PC-3 (cell line): ENCODE measurements around the gene ABCF3. TPM values are rescaled to one million over a fixed set of nuclear protein-coding genes. Genes with fewer than 3 reads are reported as not detected.
A peak's percentile ranks its signal among the peaks of the same experiment; 100 is the strongest.

Experiments used
- ATAC-seq: fragments of 200-7000 bp; cut with Tn5 transposase; 2 replicates; pipeline ENCODE4 v1.9.1; 2020; ENCODE audit warnings: mild to moderate bottlenecking, moderate library complexity
- BruUV-seq: library from RNA; stranded (reverse); fragments of 400-500 nt; replicated peaks from 2 replicates; lab custom pipeline; 2021; lab: Mats Ljungman, UMichigan
- CTCF ChIA-PET: fragments of 300-600 bp; sonication (Branson Sonifier 250); formaldehyde crosslinking; loops from one replicate; lab custom pipeline; 2022; ENCODE audit warnings: antibody characterized with exemption; lab: Charles Lee
- POLR2A ChIA-PET: fragments of 300-600 bp; sonication (Branson Sonifier 250); formaldehyde crosslinking; loops from one replicate; lab custom pipeline; 2022; ENCODE audit warnings: antibody characterized with exemption; ENCODE audit not compliant: unreplicated experiment; lab: Charles Lee
- DNase-seq: peaks from one replicate; pipeline ENCODE4 v3.0.0-alpha.2; 2015
- H2AFZ ChIP-seq: fragments of 300-600 bp; sonication (generic); 2 replicates; pipeline ENCODE4 v1.6.0; 2016; ENCODE audit warnings: antibody characterized with exemption, low read length
- H3F3A ChIP-seq: fragments of 300-600 bp; sonication (generic); one replicate; pipeline ENCODE4 v1.6.0; 2017; ENCODE audit warnings: antibody characterized with exemption, low read length, control low read depth, mild to moderate bottlenecking; ENCODE audit not compliant: unreplicated experiment
- H3K27ac ChIP-seq: fragments of 300-600 bp; sonication (generic); 2 replicates; pipeline ENCODE4 v1.5.1; 2016; ENCODE audit warnings: mild to moderate bottlenecking, low read length
- H3K27me3 ChIP-seq: fragments of 300-600 bp; sonication (generic); 2 replicates; pipeline ENCODE4 v1.6.1; 2016; ENCODE audit warnings: low read length, mixed read lengths
- H3K36me3 ChIP-seq: fragments of 300-600 bp; sonication (generic); 2 replicates; pipeline ENCODE4 v1.6.1; 2016; ENCODE audit warnings: low read depth, mixed run types, low read length, mixed read lengths
- H3K4me1 ChIP-seq: fragments of 300-600 bp; sonication (generic); 2 replicates; pipeline ENCODE4 v1.5.1; 2016; ENCODE audit warnings: low read length; ENCODE audit not compliant: insufficient read depth
- H3K4me2 ChIP-seq: fragments of 300-600 bp; sonication (generic); 2 replicates; pipeline ENCODE4 v1.6.0; 2016; ENCODE audit warnings: low read length
- H3K4me3 ChIP-seq: fragments of 300-600 bp; sonication (generic); 2 replicates; pipeline ENCODE4 v1.5.1; 2016; ENCODE audit warnings: mild to moderate bottlenecking, low read length, mixed read lengths
- H3K79me2 ChIP-seq: fragments of 300-600 bp; sonication (generic); 2 replicates; pipeline ENCODE4 v1.6.1; 2017; ENCODE audit warnings: low read length, mixed read lengths
- H3K9ac ChIP-seq: fragments of 300-600 bp; sonication (generic); 2 replicates; pipeline ENCODE4 v1.6.0; 2016; ENCODE audit warnings: mild to moderate bottlenecking, low read length
- H3K9me2 ChIP-seq: fragments of 300-600 bp; sonication (generic); replicated peaks from 2 replicates; pipeline ENCODE4 v1.6.1; 2016; ENCODE audit warnings: mixed run types, low read length, mixed read lengths
- H3K9me3 ChIP-seq: fragments of 300-600 bp; sonication (generic); 2 replicates; pipeline ENCODE4 v1.6.1; 2016; ENCODE audit warnings: low read length, mixed read lengths
- H4K20me1 ChIP-seq: fragments of 300-600 bp; sonication (generic); 2 replicates; pipeline ENCODE4 v1.6.1; 2016; ENCODE audit warnings: low read length, mixed read lengths
- EZH2 ChIP-seq: fragments of 300-600 bp; sonication (generic); IDR thresholded peaks from one replicate; pipeline ENCODE4 v1.6.1; 2017; ENCODE audit warnings: antibody characterized with exemption, mild to moderate bottlenecking, low read length; ENCODE audit not compliant: unreplicated experiment
- EZH2phosphoT487 ChIP-seq: fragments of 300-600 bp; sonication (generic); IDR thresholded peaks from 2 replicates; pipeline ENCODE4 v1.6.1; 2018; ENCODE audit warnings: mild to moderate bottlenecking, antibody characterized with exemption, low read length, borderline replicate concordance
- intact Hi-C: fragments of 100-400 bp; cut with micrococcal nuclease; formaldehyde crosslinking; loops from 2 replicates; pipeline ENCODE4 v1.9.0; 2023
- total RNA-seq: library from RNA; depleted of rRNA; stranded (reverse); fragments of >200 nt; gene quantifications from 2 replicates; pipeline ENCODE4 v1.2.3, GENCODE V29; 2014
- TF ChIP-seq, protein P1 (sequence below): fragments of 300-600 bp; sonication (generic); conservative IDR thresholded peaks from 2 replicates; pipeline ENCODE4 v1.5.1; 2017; ENCODE audit warnings: antibody characterized with exemption, low read depth, mild to moderate bottlenecking, low read length

The ABCF3 gene
- total RNA-seq, 1 experiment from 2014 or later: 85.5 TPM

DNA sequence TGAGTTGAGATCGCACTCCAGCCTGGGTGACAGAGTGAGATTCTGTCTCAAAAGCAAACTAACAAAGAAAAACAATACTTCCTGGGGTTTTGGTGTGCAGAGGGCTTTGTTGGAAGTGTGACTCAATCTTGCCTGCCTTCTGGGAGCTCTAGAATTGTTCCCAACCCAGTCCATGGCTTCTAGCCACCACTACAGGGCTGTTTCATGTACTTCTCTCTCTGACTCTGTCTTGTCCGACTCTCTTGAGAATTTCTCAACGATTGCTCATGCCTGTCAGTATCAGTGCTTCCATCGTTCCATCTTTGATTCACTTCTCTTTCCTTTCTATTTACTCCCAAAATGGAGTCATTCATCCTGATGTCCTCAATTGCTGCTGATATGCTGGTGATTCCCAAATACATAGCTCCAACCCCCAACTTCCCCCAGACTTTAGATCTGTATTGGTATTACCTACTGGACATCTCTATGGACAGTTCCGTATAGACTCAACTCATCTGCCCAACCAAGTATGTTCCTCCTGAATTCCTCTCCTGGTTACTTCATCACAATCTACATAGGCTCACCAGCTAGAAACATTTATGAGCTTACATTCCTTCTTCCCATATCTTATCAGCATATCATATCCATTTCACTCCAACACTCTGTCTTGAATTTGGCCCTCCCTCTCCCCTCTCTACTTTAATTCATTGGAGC lies 13.2 kb upstream of the ABCF3 start:
- Histone ChIP-seq H3K9me3 (no peaks in the 10 kb centered on the region), H3K4me2 (no peak overlapping the region), H3K4me3 (no peak overlapping the region), H3K4me1 (peaks cover 55% of the 10 kb centered on the region), H4K20me1 (peaks cover 12% of the 10 kb centered on the region), H3K36me3 (peaks cover 11% of the 10 kb centered on the region), H3K9ac (no peak overlapping the region), H3K79me2 (peaks cover 31% of the 10 kb centered on the region), H3F3A (no peaks in the 10 kb centered on the region), H3K27ac (peak overlapping the region; percentile 23), H3K9me2 (no peaks in the 10 kb centered on the region), H2AFZ (no peak overlapping the region), H3K27me3 (no peaks in the 10 kb centered on the region)
- TF ChIP-seq, protein P1, sequence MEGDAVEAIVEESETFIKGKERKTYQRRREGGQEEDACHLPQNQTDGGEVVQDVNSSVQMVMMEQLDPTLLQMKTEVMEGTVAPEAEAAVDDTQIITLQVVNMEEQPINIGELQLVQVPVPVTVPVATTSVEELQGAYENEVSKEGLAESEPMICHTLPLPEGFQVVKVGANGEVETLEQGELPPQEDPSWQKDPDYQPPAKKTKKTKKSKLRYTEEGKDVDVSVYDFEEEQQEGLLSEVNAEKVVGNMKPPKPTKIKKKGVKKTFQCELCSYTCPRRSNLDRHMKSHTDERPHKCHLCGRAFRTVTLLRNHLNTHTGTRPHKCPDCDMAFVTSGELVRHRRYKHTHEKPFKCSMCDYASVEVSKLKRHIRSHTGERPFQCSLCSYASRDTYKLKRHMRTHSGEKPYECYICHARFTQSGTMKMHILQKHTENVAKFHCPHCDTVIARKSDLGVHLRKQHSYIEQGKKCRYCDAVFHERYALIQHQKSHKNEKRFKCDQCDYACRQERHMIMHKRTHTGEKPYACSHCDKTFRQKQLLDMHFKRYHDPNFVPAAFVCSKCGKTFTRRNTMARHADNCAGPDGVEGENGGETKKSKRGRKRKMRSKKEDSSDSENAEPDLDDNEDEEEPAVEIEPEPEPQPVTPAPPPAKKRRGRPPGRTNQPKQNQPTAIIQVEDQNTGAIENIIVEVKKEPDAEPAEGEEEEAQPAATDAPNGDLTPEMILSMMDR: no peak
- TF ChIP-seq EZH2phosphoT487: no peak
- no peak for TF ChIP-seq EZH2
- intact Hi-C loops: no loop called here
- ATAC-seq (no peak), DNase-seq (no peak)
- POLR2A ChIA-PET: no interaction called here
- CTCF ChIA-PET: no interaction called here
- no TSS peak for BruUV-seq

DNA sequence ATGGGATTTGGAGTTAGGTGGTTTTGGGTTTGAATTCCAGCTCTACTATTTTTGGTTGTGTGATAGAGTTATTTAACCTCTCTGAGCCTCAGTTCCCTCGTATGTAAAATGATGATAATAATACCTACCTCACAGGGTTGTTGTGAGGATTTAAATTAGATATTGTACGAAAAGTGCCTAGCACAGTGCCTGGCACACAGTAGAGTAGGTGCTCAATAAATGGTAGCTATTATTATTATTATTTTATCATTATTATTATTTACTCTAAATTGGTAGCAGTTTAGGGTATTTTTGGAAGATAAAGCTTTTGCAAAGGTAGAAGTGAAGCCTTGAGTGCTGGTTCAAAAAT lies 12.7 kb upstream of the ABCF3 start:
- H2AFZ ChIP-seq: no peak overlapping the region
- no peak overlapping the region for H3K4me2 ChIP-seq
- ChIA-PET POLR2A (no interaction called here), CTCF (no interaction called here)
- H3K9ac ChIP-seq: no peak overlapping the region
- H4K20me1 ChIP-seq: peaks cover 18% of the 10 kb centered on the region
- TF ChIP-seq, protein P1: no peak
- TF ChIP-seq EZH2phosphoT487: no peak
- TF ChIP-seq EZH2: no peak
- no peaks in the 10 kb centered on the region for H3K9me3 ChIP-seq
- H3K4me1 ChIP-seq: peaks cover 55% of the 10 kb centered on the region
- no peaks in the 10 kb centered on the region for H3F3A ChIP-seq
- H3K4me3 ChIP-seq: no peak overlapping the region
- no peaks in the 10 kb centered on the region for H3K27me3 ChIP-seq
- BruUV-seq: no TSS peak
- peaks cover 14% of the 10 kb centered on the region for H3K36me3 ChIP-seq
- peaks cover 37% of the 10 kb centered on the region for H3K79me2 ChIP-seq
- H3K9me2 ChIP-seq: no peaks in the 10 kb centered on the region
- no peak for ATAC-seq
- no peak for DNase-seq
- intact Hi-C loops: no loop called here
- H3K27ac ChIP-seq: no peak overlapping the region

DNA sequence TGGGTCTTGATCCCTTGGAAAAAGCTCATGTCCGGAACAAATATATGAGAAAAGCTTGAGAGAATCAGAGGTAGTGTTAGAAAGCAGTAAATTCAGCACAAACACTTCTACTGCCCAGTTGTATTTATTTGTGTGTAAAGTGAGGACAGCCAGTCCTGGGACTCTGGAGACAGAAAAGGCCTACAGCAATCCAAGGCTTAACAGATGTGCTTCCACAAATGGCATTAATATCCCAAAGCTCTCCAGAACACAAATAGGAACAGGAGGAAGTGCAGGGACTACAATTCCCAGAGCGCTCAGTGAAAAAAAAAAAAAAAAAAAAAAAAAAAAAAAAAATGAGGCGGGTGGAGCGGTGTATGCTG lies 11.7 kb upstream of the ABCF3 start:
- Histone ChIP-seq H4K20me1 (peaks cover 18% of the 10 kb centered on the region), H3K9me3 (no peaks in the 10 kb centered on the region), H3K4me3 (peak overlapping the region; percentile 24; the same call in 1 of the 2 replicates), H2AFZ (no peak overlapping the region), H3K4me2 (peak overlapping the region; percentile 48; the same call in 1 of the 2 replicates), H3K4me1 (peaks cover 54% of the 10 kb centered on the region), H3K27me3 (no peaks in the 10 kb centered on the region), H3K36me3 (peaks cover 23% of the 10 kb centered on the region), H3K27ac (no peak overlapping the region), H3K9ac (no peak overlapping the region), H3K9me2 (no peaks in the 10 kb centered on the region), H3K79me2 (peaks cover 46% of the 10 kb centered on the region), H3F3A (no peaks in the 10 kb centered on the region)
- ChIA-PET POLR2A (interaction anchor here (0.6 to 1.1 kb wide), 2 partner anchors 145 to 289 kb away, joined by 25 to 37 read pairs; partner anchors contain the start of gene PARL), CTCF (interaction anchor here (0.6 kb wide), 1 partner anchor 22 kb away, joined by 8 read pairs; no protein-coding TSS in a partner anchor)
- intact Hi-C loops: loop anchor here (1.0 to 2.0 kb wide), 4 partner anchors 17 to 125 kb away; partner anchors contain the start of genes EEF1AKMT4 and PSMD2
- TF ChIP-seq EZH2 (no peak), EZH2phosphoT487 (no peak)
- TF ChIP-seq, protein P1: no peak
- ATAC-seq: no peak
- DNase-seq: no peak
- BruUV-seq: no TSS peak
